HCT116 (cell line): Measurements from ENCODE around the gene ITM2C.

ENCODE experiments used
- EZH2 ChIP-seq: fragments of 200-600 bp; sonication (generic); IDR thresholded peaks from 2 replicates; pipeline ENCODE4 v1.6.1; 2017; ENCODE audit warnings: antibody characterized with exemption, mixed run types
- YY1 ChIP-seq: IDR thresholded peaks from 2 replicates; pipeline ENCODE4 v1.6.1; 2011; ENCODE audit warnings: low read length, low read depth, moderate library complexity, mild to moderate bottlenecking; ENCODE audit not compliant: insufficient replicate concordance; ENCODE audit errors: extremely low read depth

DNA sequence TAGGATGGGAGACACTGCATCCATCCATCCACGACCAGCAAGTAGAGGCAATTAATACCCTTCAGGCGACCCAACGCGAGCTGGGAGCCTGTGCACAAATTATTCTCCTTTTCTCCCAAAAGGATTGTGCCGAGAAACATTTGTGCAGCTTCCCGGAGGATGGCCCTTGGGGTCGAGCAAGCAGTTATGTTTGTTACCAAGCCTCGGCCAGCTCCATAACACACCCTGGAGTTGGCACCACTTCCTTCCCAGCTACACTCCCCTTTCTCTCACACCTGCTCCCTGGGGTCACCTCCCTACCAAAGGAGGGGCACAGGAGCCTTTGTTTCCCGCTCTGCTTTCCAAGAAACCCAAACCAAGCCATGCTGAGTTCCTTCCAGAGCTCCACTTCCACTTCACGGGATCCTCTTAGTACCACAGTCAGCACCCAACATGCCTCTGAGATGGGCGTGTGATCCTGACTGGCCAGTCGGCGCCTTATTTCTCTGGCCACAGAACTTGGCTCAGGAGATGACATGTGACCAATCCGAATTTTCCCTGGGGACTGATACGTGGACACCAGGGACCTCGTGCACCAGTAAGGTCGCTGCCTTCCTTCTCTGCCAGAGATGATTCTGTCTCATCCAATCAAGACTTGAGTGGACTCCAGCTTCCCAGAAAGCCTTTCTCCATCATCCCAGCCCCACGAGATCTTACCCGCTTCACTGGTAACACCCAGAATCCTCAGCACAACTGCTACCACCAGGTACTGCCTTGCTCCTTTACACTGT lies 31.8 kb downstream of the ITM2C start:
- TF ChIP-seq YY1 (no peak), EZH2 (no peak)
